ENCODE measurements around the gene B3GNT5.

The B3GNT5 gene

DNA sequence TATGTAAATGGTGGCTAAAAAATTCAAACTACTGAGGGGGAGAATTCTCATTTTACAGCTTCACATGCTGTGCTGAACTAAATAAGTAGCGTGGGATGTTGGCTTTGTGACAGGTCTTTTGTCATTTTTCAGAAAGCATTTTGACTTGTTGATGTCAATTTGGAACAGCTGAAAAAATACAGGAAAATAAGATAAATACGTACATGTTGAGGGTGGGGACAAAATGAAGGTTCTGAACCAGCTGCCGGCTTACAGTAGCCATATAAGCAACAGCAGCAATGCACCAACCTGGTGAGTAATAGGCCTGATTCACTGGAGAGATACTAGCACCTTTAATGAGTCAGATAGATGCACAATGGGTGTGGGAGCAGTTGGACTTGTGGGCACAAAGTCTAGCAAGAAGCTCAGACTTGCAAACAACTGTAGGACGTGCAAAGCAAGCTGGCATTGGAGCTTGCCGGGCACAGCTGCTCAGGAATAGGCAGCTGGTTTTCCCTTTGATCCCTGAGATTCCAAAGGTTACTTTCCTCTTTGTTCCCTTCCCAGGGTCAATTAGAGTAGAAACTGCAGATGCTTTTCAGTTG, 12.9 kb downstream of the B3GNT5 start:
- DNase-seq (ENCODE audit: low spot score): no peak

DNA sequence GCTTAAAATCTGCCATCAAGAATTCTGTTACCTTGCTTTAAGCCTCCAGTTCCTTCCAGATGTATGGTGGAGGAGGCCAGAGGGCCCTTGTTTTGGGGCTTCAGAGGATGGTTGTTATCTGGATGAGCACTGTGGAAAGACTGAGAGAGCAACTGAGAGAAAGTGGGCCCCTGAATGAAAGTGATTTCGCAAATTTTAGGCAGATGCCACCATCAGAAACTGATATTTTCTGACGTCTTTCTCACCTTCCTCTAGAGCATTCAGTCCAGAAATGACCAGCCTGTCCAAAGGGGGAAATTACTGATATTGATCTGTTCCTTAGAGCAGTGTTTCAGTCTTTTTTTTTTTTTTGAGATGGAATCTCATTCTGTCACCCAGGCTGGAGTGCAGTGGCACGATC, 13.4 kb downstream of the B3GNT5 start:
- no peak for DNase-seq (ENCODE audit: low spot score)

GRCh38 chr3:183267140-183267539, 14.1 kb downstream of the B3GNT5 start:
- no peak for DNase-seq (ENCODE audit: low spot score)

- DNase-seq (ENCODE audit: low spot score): no peak
These were observed 15.3 kb downstream of the B3GNT5 start for GRCh38 chr3:183268366-183268765.

- DNase-seq (ENCODE audit: low spot score): no peak
These were observed 16.3 kb downstream of the B3GNT5 start for GRCh38 chr3:183269345-183269744.

GRCh38 chr3:183270344-183270743, 17.3 kb downstream of the B3GNT5 start:
- DNase-seq (ENCODE audit: low spot score): no peak

GRCh38 chr3:183272142-183272541, 19.1 kb downstream of the B3GNT5 start:
- DNase-seq (ENCODE audit: low spot score): no peak

DNA sequence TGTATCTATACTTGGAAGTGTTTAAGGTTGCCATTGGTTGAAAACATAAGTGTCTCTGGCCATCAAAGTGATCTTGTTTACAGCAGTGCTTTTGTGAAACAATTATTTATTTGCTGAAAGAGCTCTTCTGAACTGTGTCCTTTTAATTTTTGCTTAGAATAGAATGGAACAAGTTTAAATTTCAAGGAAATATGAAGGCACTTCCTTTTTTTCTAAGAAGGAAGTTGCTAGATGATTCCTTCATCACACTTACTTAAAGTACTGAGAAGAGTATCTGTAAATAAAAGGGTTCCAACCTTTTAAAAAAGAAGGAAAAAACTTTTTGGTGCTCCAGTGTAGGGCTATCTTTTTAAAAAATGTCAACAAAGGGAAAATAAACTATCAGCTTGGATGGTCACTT, 19.7 kb downstream of the B3GNT5 start:
- no peak for DNase-seq (ENCODE audit: low spot score)

- no peak for DNase-seq (ENCODE audit: low spot score)
These were observed 21.6 kb downstream of the B3GNT5 start for GRCh38 chr3:183274609-183275008.

GRCh38 chr3:183275418-183275817, 22.4 kb downstream of the B3GNT5 start:
- DNase-seq (ENCODE audit: low spot score): no peak

DNA sequence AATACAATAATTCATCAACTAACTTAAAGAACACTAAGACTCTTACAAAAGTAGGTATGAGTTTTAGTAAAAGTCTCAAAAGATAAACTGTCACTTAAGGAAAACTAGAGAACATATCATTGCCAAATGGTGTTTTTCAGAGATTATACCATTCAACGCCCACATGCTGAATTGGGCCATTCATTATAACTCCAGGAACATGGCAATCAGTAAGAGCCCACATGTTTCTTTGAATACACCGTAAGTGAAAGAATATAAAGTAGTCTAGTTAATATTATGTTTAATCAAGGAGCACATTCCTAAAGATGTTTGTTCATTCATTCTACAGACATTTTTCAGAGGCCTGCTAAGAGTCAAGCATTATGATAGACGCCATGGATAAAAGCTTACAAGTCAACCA, 22.9 kb downstream of the B3GNT5 start:
- DNase-seq (ENCODE audit: low spot score): no peak

- DNase-seq (ENCODE audit: low spot score): no peak
These were observed 24.2 kb downstream of the B3GNT5 start for GRCh38 chr3:183277260-183277659.

GRCh38 chr3:183278479-183279088, 25.5 kb downstream of the B3GNT5 start:
- no peak for DNase-seq (ENCODE audit: low spot score)

- no peak for DNase-seq (ENCODE audit: low spot score)
These were observed 26.3 kb downstream of the B3GNT5 start for GRCh38 chr3:183279371-183279770.

GRCh38 chr3:183281126-183281797, 28.2 kb downstream of the B3GNT5 start:
- DNase-seq (ENCODE audit: low spot score): no peak

DNA sequence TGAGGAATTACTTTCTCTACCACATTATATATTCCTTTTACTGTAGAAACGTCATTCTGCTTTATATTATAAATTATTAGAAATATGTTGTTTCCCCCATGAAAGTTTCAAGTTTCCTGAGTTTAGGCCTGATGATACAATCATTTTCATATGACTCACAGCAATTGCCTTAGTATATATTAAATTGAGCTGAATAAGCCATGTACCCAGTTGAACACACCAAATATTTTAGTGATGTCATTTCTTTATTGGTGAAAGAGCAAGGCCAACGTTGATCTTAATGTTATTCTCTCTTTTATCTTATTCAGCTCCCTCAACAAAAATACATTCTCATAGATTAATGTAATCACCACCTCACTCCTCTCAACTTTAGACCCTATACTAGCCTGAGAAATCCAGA, 30.8 kb downstream of the B3GNT5 start:
- DNase-seq (ENCODE audit: low spot score): no peak

- no peak for DNase-seq (ENCODE audit: low spot score)
These were observed 31.5 kb downstream of the B3GNT5 start for GRCh38 chr3:183284570-183284969.

GRCh38 chr3:183285318-183285717, 32.3 kb downstream of the B3GNT5 start:
- DNase-seq (ENCODE audit: low spot score): no peak

DNA sequence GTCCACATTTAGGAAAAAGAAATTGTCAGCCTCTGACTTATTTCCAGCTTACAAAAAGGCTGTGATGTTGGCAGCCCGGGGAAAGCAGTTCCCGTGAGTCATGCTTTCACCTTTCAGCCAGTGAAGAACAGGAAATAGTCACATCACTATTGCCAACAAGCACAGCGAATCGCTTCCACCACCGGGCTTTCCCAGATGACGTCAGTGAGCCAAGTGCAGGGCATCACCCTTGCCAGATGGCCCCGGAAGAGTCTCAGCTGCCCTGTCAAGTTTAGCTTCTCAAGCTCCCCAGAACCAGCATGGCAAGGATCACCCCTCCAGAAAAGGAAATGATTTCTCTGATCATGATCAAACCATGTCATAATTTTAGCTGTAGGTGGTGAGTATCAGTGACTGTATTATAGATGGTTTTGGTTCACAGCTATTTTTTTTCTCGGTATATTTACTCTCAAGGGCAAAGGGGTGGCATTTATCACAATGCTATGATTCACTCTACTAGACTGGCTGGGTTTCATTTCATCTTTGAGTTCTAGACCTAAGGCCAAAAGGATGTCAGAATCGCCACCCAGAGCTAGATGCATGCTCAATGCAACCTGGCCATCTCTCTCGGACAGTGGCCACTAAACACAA, 32.9 kb downstream of the B3GNT5 start:
- DNase-seq (ENCODE audit: low spot score): peak; percentile 88

GRCh38 chr3:183287301-183287971, 34.4 kb downstream of the B3GNT5 start:
- peak; percentile 80 for DNase-seq (ENCODE audit: low spot score)

- DNase-seq (ENCODE audit: low spot score): no peak
These were observed 35.1 kb downstream of the B3GNT5 start for GRCh38 chr3:183288117-183288516.

GRCh38 chr3:183290216-183290615, 37.2 kb downstream of the B3GNT5 start:
- no peak for DNase-seq (ENCODE audit: low spot score)
